H9 (cell line): ENCODE data around the gene DCAF6. TPM values are rescaled to one million over a fixed set of nuclear protein-coding genes. Genes with fewer than 3 reads are reported as not detected.

Experiments used
- DNase-seq: peaks from one replicate; pipeline ENCODE4 v3.0.0-alpha.2; 2017
- H2AFZ ChIP-seq: one replicate; pipeline ENCODE4 v1.6.1; 2013; ENCODE audit warnings: mild to moderate bottlenecking, low read length, control low read depth, moderate library complexity
- H2AK5ac ChIP-seq: 2 replicates; pipeline ENCODE4 v1.6.1; 2013; ENCODE audit warnings: low read length, control low read depth, mixed read lengths; ENCODE audit not compliant: insufficient read length
- H2BK120ac ChIP-seq: one replicate; pipeline ENCODE4 v1.6.1; 2013; ENCODE audit warnings: low read depth, mild to moderate bottlenecking, low read length, control low read depth, inconsistent platforms; ENCODE audit not compliant: poor library complexity, severe bottlenecking
- H2BK12ac ChIP-seq: 2 replicates; pipeline ENCODE4 v1.6.1; 2013; ENCODE audit warnings: low read length, control low read depth, mixed read lengths, low read depth; ENCODE audit not compliant: insufficient read length
- H2BK15ac ChIP-seq: 2 replicates; pipeline ENCODE4 v1.6.1; 2013; ENCODE audit warnings: low read depth, low read length, control low read depth
- H2BK20ac ChIP-seq: one replicate; pipeline ENCODE4 v1.6.1; 2013; ENCODE audit warnings: low read depth, mild to moderate bottlenecking, low read length, control low read depth, inconsistent platforms; ENCODE audit not compliant: poor library complexity, severe bottlenecking
- H2BK5ac ChIP-seq: 2 replicates; pipeline ENCODE4 v1.6.1; 2013; ENCODE audit warnings: low read length, control low read depth, mixed read lengths; ENCODE audit not compliant: insufficient read length
- H3K14ac ChIP-seq: 2 replicates; pipeline ENCODE4 v1.6.1; 2013; ENCODE audit warnings: low read length, control low read depth; ENCODE audit not compliant: insufficient read depth
- H3K18ac ChIP-seq: 2 replicates; pipeline ENCODE4 v1.6.1; 2013; ENCODE audit warnings: low read depth, mild to moderate bottlenecking, mixed read lengths, low read length, control low read depth; ENCODE audit not compliant: insufficient read length
- H3K23ac ChIP-seq: 2 replicates; pipeline ENCODE4 v1.6.1; 2013; ENCODE audit warnings: low read length, control low read depth, mixed read lengths, low read depth; ENCODE audit not compliant: insufficient read length
- H3K23me2 ChIP-seq: 2 replicates; pipeline ENCODE4 v1.6.1; 2013; ENCODE audit warnings: low read depth, mild to moderate bottlenecking, mixed read lengths, low read length, control low read depth; ENCODE audit not compliant: insufficient read length, poor library complexity, severe bottlenecking
- H3K27ac ChIP-seq: 2 replicates; pipeline ENCODE4 v1.5.1; 2013; ENCODE audit warnings: low read length, control low read depth, mixed read lengths, low read depth; ENCODE audit not compliant: insufficient read length
- H3K27me3 ChIP-seq: 2 replicates; pipeline ENCODE4 v1.6.1; 2013; ENCODE audit warnings: low read length, control low read depth, inconsistent platforms; ENCODE audit not compliant: insufficient read depth
- H3K4ac ChIP-seq: 2 replicates; pipeline ENCODE4 v1.6.1; 2013; ENCODE audit warnings: low read depth, mild to moderate bottlenecking, control low read depth, inconsistent platforms, low read length, moderate library complexity
- H3K4me1 ChIP-seq: 2 replicates; pipeline ENCODE4 v1.6.1; 2013; ENCODE audit warnings: low read length, control low read depth, inconsistent platforms; ENCODE audit not compliant: insufficient read depth
- H3K4me2 ChIP-seq: 2 replicates; pipeline ENCODE4 v1.6.1; 2013; ENCODE audit warnings: low read length, control low read depth, mixed read lengths; ENCODE audit not compliant: insufficient read length, insufficient read depth
- H3K56ac ChIP-seq: 2 replicates; pipeline ENCODE4 v1.6.1; 2013; ENCODE audit warnings: low read depth, mild to moderate bottlenecking, mixed read lengths, low read length, control low read depth; ENCODE audit not compliant: insufficient read length
- H3K79me1 ChIP-seq: 2 replicates; pipeline ENCODE4 v1.6.1; 2013; ENCODE audit warnings: low read depth, mild to moderate bottlenecking, moderate library complexity, low read length, control low read depth, inconsistent platforms; ENCODE audit not compliant: insufficient read depth, poor library complexity, severe bottlenecking
- H3K79me2 ChIP-seq: 2 replicates; pipeline ENCODE4 v1.6.1; 2013; ENCODE audit warnings: low read length, control low read depth, inconsistent platforms; ENCODE audit not compliant: insufficient read depth
- H3K9ac ChIP-seq: 2 replicates; pipeline ENCODE4 v1.6.1; 2013; ENCODE audit warnings: low read length, control low read depth, mixed read lengths; ENCODE audit not compliant: insufficient read length; ENCODE audit errors: extremely low read depth
- H3K9me3 ChIP-seq: one replicate; pipeline ENCODE4 v1.6.1; 2013; ENCODE audit warnings: low read depth, low read length, inconsistent platforms; ENCODE audit not compliant: control insufficient read depth
- H3T11ph ChIP-seq: one replicate; pipeline ENCODE4 v1.6.1; 2013; ENCODE audit warnings: mild to moderate bottlenecking, low read length, control low read depth, inconsistent platforms
- H4K20me1 ChIP-seq: one replicate; pipeline ENCODE4 v1.6.1; 2013; ENCODE audit not compliant: control insufficient read depth, insufficient read length, insufficient read depth
- H4K5ac ChIP-seq: 2 replicates; pipeline ENCODE4 v1.6.1; 2013; ENCODE audit warnings: low read depth, mild to moderate bottlenecking, mixed read lengths, low read length, control low read depth; ENCODE audit not compliant: insufficient read length
- H4K8ac ChIP-seq: replicated peaks from 2 replicates; pipeline ENCODE4 v1.6.1; 2013; ENCODE audit warnings: low read length, control low read depth, mixed read lengths, low read depth; ENCODE audit not compliant: insufficient read length
- H4K91ac ChIP-seq: 2 replicates; pipeline ENCODE4 v1.6.1; 2013; ENCODE audit warnings: low read depth, mild to moderate bottlenecking, moderate library complexity, mixed read lengths, low read length, control low read depth; ENCODE audit not compliant: insufficient read length
- H3K27ac Mint-ChIP-seq, 3 experiments: 2 replicates in 2 of 3; 3 replicates in 1 of 3; pipeline ENCODE4 v1.8.0; 2020 to 2021; ENCODE audit warnings: mixed read lengths in 3 of 3, mild to moderate bottlenecking in 1 of 3, moderate library complexity in 1 of 3
- H3K27me3 Mint-ChIP-seq: 2 replicates; pipeline ENCODE4 v1.8.0; 2021; ENCODE audit warnings: low read depth, mild to moderate bottlenecking, moderate library complexity, mixed read lengths
- H3K36me3 Mint-ChIP-seq, 3 experiments: 2 replicates in 2 of 3; 3 replicates in 1 of 3; pipeline ENCODE4 v1.8.0; 2020 to 2021; ENCODE audit warnings: low read depth in 3 of 3, mixed read lengths in 3 of 3; ENCODE audit not compliant: insufficient read depth in 1 of 3
- H3K4me1 Mint-ChIP-seq, 2 experiments: 2 replicates each; pipeline ENCODE4 v1.8.0; 2020; ENCODE audit warnings: mixed read lengths in 2 of 2
- H3K4me3 Mint-ChIP-seq, 2 experiments: 2 replicates in 1 of 2; 3 replicates in 1 of 2; pipeline ENCODE4 v1.8.0; 2020 to 2021; ENCODE audit warnings: mild to moderate bottlenecking in 2 of 2, mixed read lengths in 2 of 2, moderate library complexity in 1 of 2
- H3K9me3 Mint-ChIP-seq, 2 experiments: 2 replicates in 1 of 2; 3 replicates in 1 of 2; pipeline ENCODE4 v1.8.0; 2020; ENCODE audit warnings: mild to moderate bottlenecking in 2 of 2, mixed read lengths in 2 of 2, moderate library complexity in 1 of 2
- CTCF ChIP-seq: fragments of 200-600 bp; sonication (generic); conservative IDR thresholded peaks from 3 replicates; pipeline ENCODE4 v1.8.0; 2021; ENCODE audit warnings: antibody characterized with exemption, mild to moderate bottlenecking
- WGBS: extraction: QIAGEN DNeasy Blood & Tissue Kit; methylation state at CpG from one replicate; pipeline ENCODE4 v1.1.7; 2013; ENCODE audit warnings: missing lambda C conversion rate, low lambda C conversion rate, mixed read lengths; ENCODE audit not compliant: insufficient read length; ENCODE audit errors: extremely low coverage; 5-methylcytosine and 5-hydroxymethylcytosine counted together
- total RNA-seq: library from RNA; stranded (reverse); gene quantifications from 2 replicates; pipeline ENCODE4 v1.2.1, GENCODE V29; 2021

The DCAF6 gene
- total RNA-seq, 1 experiment from 2014 or later, result 16.0 TPM

GRCh38 chr1:167947733-167948132 lies 11.2 kb downstream of the DCAF6 start:
- no peak overlapping the region for H3K27ac ChIP-seq
- H3K56ac ChIP-seq, result no peak overlapping the region
- H2BK12ac ChIP-seq, result no peak overlapping the region
- no peak overlapping the region for H2AFZ ChIP-seq
- no peak for TF ChIP-seq CTCF
- no peaks in the 10 kb centered on the region for H3K9me3 ChIP-seq
- H3K23ac ChIP-seq, result no peak overlapping the region
- no peaks in the 10 kb centered on the region for H3K27me3 Mint-ChIP-seq
- no peak overlapping the region for H3K9ac ChIP-seq
- no peak overlapping the region for H3K4ac ChIP-seq
- H4K20me1 ChIP-seq, result no peaks in the 10 kb centered on the region
- no peak overlapping the region for H4K8ac ChIP-seq
- H3K4me3 Mint-ChIP-seq, result no peak overlapping the region
- H3K4me2 ChIP-seq, result no peak overlapping the region
- no peak overlapping the region for H2BK20ac ChIP-seq
- H2BK5ac ChIP-seq, result no peak overlapping the region
- no peak overlapping the region for H3K18ac ChIP-seq
- H3T11ph ChIP-seq, result no peak overlapping the region
- no peak overlapping the region for H2BK120ac ChIP-seq
- peaks cover 7 to 28% (median 22%) of the 10 kb centered on the region in 3 experiments; a peak in 6 of 7 replicates for H3K36me3 Mint-ChIP-seq
- no peak overlapping the region for H4K5ac ChIP-seq
- peaks cover 16% of the 10 kb centered on the region in 2 experiments for H3K4me1 Mint-ChIP-seq
- H3K79me2 ChIP-seq, result peaks cover 8% of the 10 kb centered on the region; the same call in 1 of the 2 replicates
- peaks cover 2% of the 10 kb centered on the region for H3K79me1 ChIP-seq
- H3K14ac ChIP-seq, result no peak overlapping the region
- WGBS, result no CpG with 5 or more reads among the region's 2 CpGs
- no peak overlapping the region for H2BK15ac ChIP-seq
- no peak for DNase-seq
- H4K91ac ChIP-seq, result no peak overlapping the region
- no peaks in the 10 kb centered on the region for H3K4me1 ChIP-seq
- no peaks in the 10 kb centered on the region for H3K27me3 ChIP-seq
- H3K27ac Mint-ChIP-seq, result peak overlapping the region; percentile 1 to 14 (median 1); a peak in 4 of 7 replicates
- H3K23me2 ChIP-seq, result no peaks in the 10 kb centered on the region
- peaks cover 3 to 5% of the 10 kb centered on the region in 2 experiments; a peak in 1 of 5 replicates for H3K9me3 Mint-ChIP-seq
- no peak overlapping the region for H2AK5ac ChIP-seq
